Neural cell (in vitro differentiated cells): ENCODE measurements around the gene ARHGAP45. TPM values are rescaled to one million over a fixed set of nuclear protein-coding genes. Genes with fewer than 3 reads are reported as not detected.

Experiments
- H2AFZ ChIP-seq: fragments of 200-600, 300-800 bp; sonication (generic), shearing (Covaris generic); 2 replicates; pipeline ENCODE4 v1.6.0; 2014; ENCODE audit warnings: low read depth, mild to moderate bottlenecking, antibody characterized with exemption, low read length, moderate library complexity
- H3F3A ChIP-seq: fragments of 200-600 bp; shearing (Covaris generic); 2 replicates; pipeline ENCODE4 v1.6.1; 2016; ENCODE audit warnings: mild to moderate bottlenecking, moderate library complexity, mixed read lengths, antibody characterized with exemption, low read length; ENCODE audit not compliant: insufficient read depth, poor library complexity, severe bottlenecking
- H3K27ac ChIP-seq: fragments of 200-600, 300-800 bp; sonication (generic), shearing (Covaris generic); 2 replicates; pipeline ENCODE4 v1.5.1; 2014; ENCODE audit warnings: mild to moderate bottlenecking, low read length, moderate library complexity
- H3K27me3 ChIP-seq: fragments of 300-800, 200-600 bp; sonication (generic), shearing (Covaris generic); 2 replicates; pipeline ENCODE4 v1.6.0; 2014; ENCODE audit warnings: mild to moderate bottlenecking, low read depth, low read length, moderate library complexity; ENCODE audit not compliant: insufficient read depth
- H3K36me3 ChIP-seq: fragments of 300-800, 200-600 bp; sonication (generic), shearing (Covaris generic); 2 replicates; pipeline ENCODE4 v1.5.1; 2014; ENCODE audit warnings: mild to moderate bottlenecking, antibody characterized with exemption, low read length, moderate library complexity; ENCODE audit not compliant: insufficient read depth
- H3K4me2 ChIP-seq: fragments of 300-800, 200-600 bp; sonication (generic), shearing (Covaris generic); 2 replicates; pipeline ENCODE4 v1.6.0; 2014; ENCODE audit warnings: mild to moderate bottlenecking, low read length
- H3K4me3 ChIP-seq: fragments of 300-800, 200-600 bp; sonication (generic), shearing (Covaris generic); 2 replicates; pipeline ENCODE4 v1.5.1; 2014; ENCODE audit warnings: mild to moderate bottlenecking, low read length, moderate library complexity
- H3K79me2 ChIP-seq: fragments of 200-600 bp; shearing (Covaris generic); replicated peaks from 2 replicates; pipeline ENCODE4 v1.6.0; 2014; ENCODE audit warnings: mild to moderate bottlenecking, low read length, moderate library complexity; ENCODE audit not compliant: insufficient read depth
- H3K9ac ChIP-seq: fragments of 300-800, 200-600 bp; sonication (generic), shearing (Covaris generic); 2 replicates; pipeline ENCODE4 v1.6.1; 2016; ENCODE audit warnings: mild to moderate bottlenecking, low read length, mixed read lengths
- H3K9me2 ChIP-seq: fragments of 200-600 bp; shearing (Covaris generic); 2 replicates; pipeline ENCODE4 v1.6.1; 2016; ENCODE audit warnings: mild to moderate bottlenecking, low read length, mixed read lengths; ENCODE audit not compliant: insufficient read depth
- H3K9me3 ChIP-seq: fragments of 200-600, 300-800 bp; sonication (generic), shearing (Covaris generic); 2 replicates; pipeline ENCODE4 v1.6.1; 2016; ENCODE audit warnings: mild to moderate bottlenecking, mixed run types, low read length, moderate library complexity, mixed read lengths
- H4K20me1 ChIP-seq: fragments of 200-600 bp; shearing (Covaris generic); 2 replicates; pipeline ENCODE4 v1.6.1; 2016; ENCODE audit warnings: mild to moderate bottlenecking, mixed run types; ENCODE audit not compliant: insufficient read depth
- CTCF ChIP-seq: fragments of 450-650 bp; IDR thresholded peaks from 2 replicates; pipeline ENCODE4 v1.5.1; 2014; ENCODE audit warnings: antibody characterized with exemption, mild to moderate bottlenecking, moderate library complexity; ENCODE audit not compliant: poor library complexity, severe bottlenecking
- EP300 ChIP-seq: fragments of 450-650 bp; conservative IDR thresholded peaks from 2 replicates; pipeline ENCODE4 v1.6.1; 2014; ENCODE audit warnings: antibody characterized with exemption, mild to moderate bottlenecking, moderate library complexity; ENCODE audit not compliant: poor library complexity, severe bottlenecking
- EZH2 ChIP-seq: fragments of 200-600, 300-800 bp; shearing (Covaris generic), sonication (generic); IDR thresholded peaks from 2 replicates; pipeline ENCODE4 v1.6.1; 2014; ENCODE audit warnings: antibody characterized with exemption, low read length, borderline replicate concordance, mild to moderate bottlenecking; ENCODE audit not compliant: insufficient read depth, poor library complexity, severe bottlenecking
- MXI1 ChIP-seq: fragments of 450-650 bp; conservative IDR thresholded peaks from 2 replicates; pipeline ENCODE4 v1.6.1; 2014; ENCODE audit warnings: antibody characterized with exemption, mild to moderate bottlenecking; ENCODE audit not compliant: poor library complexity, severe bottlenecking
- POLR2AphosphoS5 ChIP-seq: IDR thresholded peaks from 2 replicates; pipeline ENCODE4 v1.6.1; 2012
- RAD21 ChIP-seq: fragments of 450-650 bp; conservative IDR thresholded peaks from 2 replicates; pipeline ENCODE4 v1.6.1; 2014; ENCODE audit warnings: antibody characterized with exemption, mild to moderate bottlenecking, moderate library complexity
- REST ChIP-seq: IDR thresholded peaks from 2 replicates; pipeline ENCODE4 v1.6.1; 2012; ENCODE audit warnings: borderline replicate concordance
- SMC3 ChIP-seq: fragments of 450-650 bp; conservative IDR thresholded peaks from 2 replicates; pipeline ENCODE4 v1.6.1; 2014; ENCODE audit warnings: antibody characterized with exemption, mild to moderate bottlenecking, moderate library complexity; ENCODE audit not compliant: poor library complexity
- TAF1 ChIP-seq: IDR thresholded peaks from 2 replicates; pipeline ENCODE4 v1.6.1; 2012; ENCODE audit warnings: low read depth
- polyA plus RNA-seq: library from polyadenylated mRNA; depleted of rRNA; stranded (reverse); fragments of >200 nt; gene quantifications from 2 replicates; pipeline ENCODE4 v1.2.3, GENCODE V29; 2014

Gene ARHGAP45
- polyA plus RNA-seq, 1 donor from 2014 or later: 3.3 TPM

- H3F3A ChIP-seq: no peaks in the 10 kb centered on the region
- H3K36me3 ChIP-seq: peaks cover 3% of the 10 kb centered on the region
- H3K79me2 ChIP-seq: no peaks in the 10 kb centered on the region
- no peak overlapping the region for H3K9ac ChIP-seq
- no peak overlapping the region for H3K27ac ChIP-seq
- H3K9me2 ChIP-seq: no peaks in the 10 kb centered on the region
- TF ChIP-seq TAF1 (no peak), RAD21 (no peak), EZH2 (no peak), MXI1 (no peak), POLR2AphosphoS5 (no peak), CTCF (no peak), REST (no peak), SMC3 (no peak), EP300 (no peak)
- H3K4me3 ChIP-seq: no peak overlapping the region
- H3K4me2 ChIP-seq: no peak overlapping the region
- peaks cover 11% of the 10 kb centered on the region for H3K9me3 ChIP-seq
- peaks cover 13% of the 10 kb centered on the region for H3K27me3 ChIP-seq
- H2AFZ ChIP-seq: no peak overlapping the region
- no peaks in the 10 kb centered on the region for H4K20me1 ChIP-seq
Measured at GRCh38 chr19:1062387-1063029, 4.5 kb upstream of the ARHGAP45 start.

GRCh38 chr19:1063030-1063908, 3.7 kb upstream of the ARHGAP45 start:
- Histone ChIP-seq H3K9me2 (no peaks in the 10 kb centered on the region), H3K79me2 (no peaks in the 10 kb centered on the region), H3K36me3 (peaks cover 3% of the 10 kb centered on the region), H4K20me1 (no peaks in the 10 kb centered on the region), H3K4me3 (no peak overlapping the region), H3K27ac (no peak overlapping the region), H3K9me3 (peaks cover 7% of the 10 kb centered on the region), H3F3A (no peaks in the 10 kb centered on the region), H2AFZ (no peak overlapping the region), H3K27me3 (peaks cover 16% of the 10 kb centered on the region), H3K4me2 (no peak overlapping the region), H3K9ac (no peak overlapping the region)
- no peak for TF ChIP-seq SMC3
- no peak for TF ChIP-seq POLR2AphosphoS5
- TF ChIP-seq EZH2: no peak
- no peak for TF ChIP-seq TAF1
